ENCODE results near the gene CYB561D2.

CYB561D2 gene

DNA sequence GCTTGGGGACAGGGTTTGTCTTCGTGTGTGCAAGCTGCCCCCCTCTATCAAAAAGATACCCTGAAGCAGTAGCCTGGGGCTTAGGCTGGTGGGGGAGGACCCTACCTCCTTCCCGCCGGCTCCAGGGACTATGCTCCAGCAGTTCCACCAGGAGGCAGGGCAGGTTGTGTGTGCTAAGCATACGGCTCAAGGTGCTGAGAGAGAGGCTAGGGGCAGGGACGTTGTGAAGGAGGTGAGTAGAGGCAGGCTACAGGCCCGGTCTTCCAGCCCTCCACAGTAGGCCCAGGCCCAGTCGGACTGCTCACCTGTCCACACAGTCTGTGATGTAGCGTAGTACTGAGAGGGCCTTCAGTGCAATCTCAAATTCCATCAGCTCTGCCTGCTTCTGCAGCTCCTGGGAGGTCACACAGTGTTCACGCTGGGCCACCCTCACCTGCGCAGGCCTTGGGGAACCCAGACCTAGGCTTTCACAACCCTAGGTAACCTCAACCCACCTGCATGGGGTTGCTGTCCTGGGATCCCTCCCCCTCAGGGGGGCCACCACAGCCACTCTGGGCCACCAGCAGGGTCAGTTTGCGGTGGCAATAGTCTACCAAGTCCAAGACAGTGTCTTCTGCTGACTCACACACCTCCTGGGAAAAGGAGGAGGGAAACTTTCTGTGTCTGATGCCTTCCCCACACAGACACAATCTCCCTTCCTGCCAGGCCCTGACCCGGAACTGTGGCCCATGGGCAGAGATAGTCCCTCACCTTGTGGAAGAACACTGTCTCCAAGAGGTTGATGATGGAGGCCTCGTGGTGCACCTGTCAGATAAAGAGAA is 7.6 kb upstream of the CYB561D2 start:
- no peak for FAIRE-seq

DNA sequence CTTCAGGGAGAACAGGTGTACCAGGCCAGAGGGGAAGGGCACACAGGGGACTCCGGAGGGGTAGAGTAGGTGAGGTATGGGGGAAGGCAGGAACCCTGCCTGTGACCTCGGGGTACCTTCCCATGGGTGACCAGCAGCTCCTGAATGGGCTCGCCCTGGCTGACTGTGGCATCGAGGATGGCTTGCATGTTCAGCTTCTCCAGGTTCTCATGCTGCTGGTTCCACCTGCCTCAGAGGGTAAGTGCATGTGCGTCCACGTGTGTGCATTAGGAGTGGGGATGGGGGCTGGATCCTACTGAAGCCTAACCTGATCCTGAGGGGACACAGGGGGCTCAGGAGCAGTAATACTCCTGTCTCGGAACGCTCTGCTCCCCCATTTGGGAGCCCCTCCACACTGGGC is 5.7 kb upstream of the CYB561D2 start:
- FAIRE-seq: no peak

DNA sequence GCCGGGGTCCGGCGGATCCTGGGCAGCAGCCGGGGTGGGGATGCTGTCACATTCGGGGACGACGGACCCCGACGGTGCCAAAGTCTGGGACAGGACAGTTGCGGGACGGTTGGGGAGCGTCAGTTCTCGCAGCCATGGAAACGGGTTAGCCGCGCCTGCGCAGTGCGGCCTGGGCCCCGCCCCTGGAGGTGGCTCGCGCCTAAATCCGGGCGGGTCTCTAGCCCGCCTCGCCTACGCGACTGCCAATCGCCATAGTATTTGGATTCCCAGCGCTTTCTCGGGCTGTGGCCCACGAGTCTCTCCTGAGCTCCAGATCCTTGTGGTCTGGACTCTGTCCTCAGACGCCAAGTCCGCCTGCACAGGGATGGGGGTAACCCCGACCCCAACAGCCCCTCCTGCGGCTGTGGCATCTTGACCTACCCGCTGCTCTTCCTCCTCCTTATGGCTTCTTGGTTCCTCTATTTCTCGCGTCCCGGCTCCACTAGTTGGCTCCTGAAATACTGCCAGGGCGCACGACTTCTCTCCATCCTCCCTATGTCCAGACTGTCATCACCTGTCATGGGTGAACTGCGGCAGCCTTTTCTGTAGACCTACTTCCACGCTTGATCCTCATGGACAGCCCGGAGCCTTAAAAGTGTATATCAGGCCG is 5.0 kb upstream of the CYB561D2 start, which contains the start of gene ZMYND10:
Gene ZMYND10, minus strand, starts transcription at position 147 of the 649 bp plus-strand sequence. CDS start 153 bp downstream, outside the sequence.
- FAIRE-seq: no peak

DNA sequence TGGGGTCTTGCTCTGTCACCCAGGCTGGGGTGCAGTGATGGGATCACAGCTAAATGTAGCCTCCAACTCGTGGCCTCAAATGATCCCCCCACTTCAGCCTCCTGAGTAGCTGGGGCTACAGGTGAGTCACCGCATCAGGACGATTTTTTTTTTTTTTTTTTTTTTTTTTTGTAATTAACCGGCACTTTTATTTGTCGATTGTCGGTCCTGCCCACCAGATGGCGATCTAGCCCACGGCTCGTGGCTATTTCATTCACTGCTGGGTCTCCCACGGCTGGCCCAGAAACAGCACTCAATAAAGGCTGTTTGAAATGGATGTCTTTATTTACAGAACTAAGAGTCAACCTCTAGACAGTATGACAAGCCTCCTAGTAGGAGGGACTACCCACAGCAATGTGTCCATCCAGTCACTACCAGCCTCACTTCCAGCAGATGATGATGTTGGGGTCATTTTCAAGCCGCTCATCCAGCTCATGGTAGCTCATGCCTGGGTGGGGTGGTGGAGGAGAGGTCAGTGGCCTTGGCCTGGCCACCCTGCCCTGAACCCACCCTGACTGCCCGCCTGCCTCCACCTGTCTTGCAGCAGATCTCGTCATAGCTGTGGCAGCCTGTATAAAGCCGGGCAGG is 3.4 kb upstream of the CYB561D2 start:
- peak; percentile 86 for FAIRE-seq

DNA sequence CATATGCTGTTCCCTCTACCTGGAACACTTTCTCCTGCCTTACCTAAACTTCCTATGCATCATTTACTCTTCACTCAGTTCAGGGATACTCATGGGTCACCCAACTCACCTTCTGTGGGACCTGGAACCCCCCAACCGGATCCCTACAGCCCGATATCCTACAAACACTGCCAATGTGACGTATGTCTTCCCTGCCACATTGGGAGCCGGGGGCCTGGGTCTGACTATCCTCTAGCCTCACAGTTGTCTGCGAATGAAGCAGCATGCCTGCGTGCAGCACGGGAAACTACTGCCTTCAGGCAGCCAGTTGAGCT is 492 bp upstream of the CYB561D2 start:
- no peak for FAIRE-seq

DNA sequence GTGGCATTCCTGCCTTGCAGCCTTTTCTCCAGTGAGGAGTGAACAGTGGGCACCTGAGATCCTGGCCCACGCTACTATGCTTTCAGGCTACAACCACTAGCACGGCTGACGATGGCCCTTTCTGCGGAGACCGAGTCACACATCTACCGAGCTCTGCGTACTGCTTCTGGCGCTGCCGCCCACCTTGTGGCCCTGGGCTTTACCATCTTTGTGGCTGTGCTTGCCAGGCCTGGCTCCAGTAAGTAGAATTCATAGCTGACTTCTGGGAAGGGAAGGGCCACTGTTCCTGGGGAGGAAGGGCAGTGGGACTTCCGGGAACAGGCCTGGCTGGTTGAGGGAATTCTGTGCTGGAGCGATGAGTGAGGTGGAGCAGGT is 648 bp downstream of the CYB561D2 start:
- FAIRE-seq: no peak

DNA sequence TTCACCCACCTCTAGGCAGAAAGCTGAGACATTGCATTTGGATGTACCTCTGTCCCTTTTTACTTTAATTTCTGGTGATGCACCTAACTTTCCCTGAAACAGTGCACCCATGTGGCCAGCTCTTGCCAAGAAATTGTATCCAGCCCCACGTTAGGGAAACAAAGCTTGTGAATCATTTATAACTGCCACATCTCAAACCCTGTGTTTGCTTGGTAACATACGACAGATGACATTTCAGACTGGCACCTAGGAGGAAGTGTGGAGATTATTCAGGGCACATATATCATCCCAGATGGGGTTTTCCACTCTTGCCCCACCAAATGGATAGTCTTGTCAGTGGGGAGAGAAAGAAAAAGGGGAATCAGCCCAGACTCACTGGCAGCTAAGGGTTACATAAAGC is 2.1 kb downstream of the CYB561D2 start:
- FAIRE-seq: no peak

DNA sequence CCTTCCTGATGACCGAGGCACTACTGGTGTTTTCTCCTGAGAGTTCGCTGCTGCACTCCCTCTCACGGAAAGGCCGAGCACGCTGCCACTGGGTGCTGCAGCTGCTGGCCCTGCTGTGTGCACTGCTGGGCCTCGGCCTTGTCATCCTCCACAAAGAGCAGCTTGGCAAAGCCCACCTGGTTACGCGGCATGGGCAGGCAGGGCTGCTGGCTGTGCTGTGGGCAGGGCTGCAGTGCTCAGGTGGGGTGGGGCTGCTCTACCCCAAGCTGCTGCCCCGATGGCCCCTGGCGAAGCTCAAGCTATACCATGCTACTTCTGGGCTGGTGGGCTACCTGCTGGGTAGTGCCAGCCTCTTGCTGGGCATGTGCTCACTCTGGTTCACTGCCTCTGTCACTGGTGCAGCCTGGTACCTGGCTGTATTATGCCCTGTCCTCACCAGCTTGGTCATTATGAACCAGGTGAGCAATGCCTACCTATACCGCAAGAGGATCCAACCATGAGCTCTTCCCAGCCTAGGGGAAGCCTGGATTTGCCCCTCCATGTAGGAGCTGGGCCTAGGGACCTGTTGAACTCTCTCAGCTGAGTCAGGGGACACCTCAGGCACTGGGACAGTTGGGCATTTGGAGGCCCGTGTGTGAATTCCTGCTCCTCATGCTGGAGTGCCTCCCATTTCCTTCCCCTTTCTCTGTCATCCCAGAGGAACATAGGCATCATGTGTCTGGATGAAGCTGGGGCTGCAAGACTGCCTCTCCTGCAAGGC is 2.8 kb downstream of the CYB561D2 start:
- FAIRE-seq: no peak

DNA sequence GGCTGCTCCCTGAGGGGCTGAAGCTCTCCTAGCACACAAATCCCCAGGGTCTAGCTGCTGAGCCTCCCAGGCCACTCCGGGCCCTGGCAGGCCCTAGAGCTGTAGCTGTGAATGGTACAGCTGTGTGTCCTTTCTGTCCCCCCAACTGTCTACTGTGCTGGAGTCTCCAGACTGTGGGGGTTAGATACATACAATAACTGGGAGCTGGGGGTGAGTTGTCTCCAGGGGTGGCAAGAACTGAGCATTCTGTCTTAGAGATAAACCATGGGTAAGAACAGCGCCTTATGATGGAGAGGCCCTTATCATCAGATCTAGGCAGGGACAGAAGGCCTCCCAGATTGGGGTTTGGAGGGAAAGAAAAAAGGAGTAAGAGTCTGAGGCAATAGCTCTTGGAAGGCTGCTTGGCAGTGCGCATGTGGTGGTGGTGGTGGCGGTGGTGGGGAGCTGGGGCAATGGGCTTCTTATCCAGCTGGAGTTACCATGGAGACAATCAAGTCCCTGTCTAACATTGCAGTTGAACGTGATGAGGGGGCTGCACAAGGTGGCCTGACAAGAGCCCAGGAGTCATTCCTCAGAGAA is 3.6 kb downstream of the CYB561D2 start:
- FAIRE-seq: no peak

DNA sequence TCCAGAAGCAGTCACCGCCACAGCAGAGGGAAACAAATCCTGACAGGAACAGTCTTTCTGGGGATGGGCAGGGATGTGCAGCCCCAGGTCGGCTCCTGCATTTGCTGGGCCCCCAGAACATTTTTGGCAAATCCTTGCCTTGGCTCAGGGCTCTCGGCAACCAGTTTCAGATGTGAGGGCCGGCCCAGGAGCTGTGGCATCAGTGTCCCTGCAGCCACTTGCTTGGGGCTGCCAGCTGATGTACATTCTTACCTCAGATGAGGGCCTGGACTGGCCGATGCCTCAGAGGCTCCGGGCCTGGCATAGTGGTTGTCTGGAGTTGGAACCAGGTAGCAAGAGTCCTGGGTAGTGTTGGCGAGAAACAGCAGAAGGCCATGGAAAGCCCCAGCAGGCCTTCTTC is 4.2 kb downstream of the CYB561D2 start:
- no peak for FAIRE-seq

DNA sequence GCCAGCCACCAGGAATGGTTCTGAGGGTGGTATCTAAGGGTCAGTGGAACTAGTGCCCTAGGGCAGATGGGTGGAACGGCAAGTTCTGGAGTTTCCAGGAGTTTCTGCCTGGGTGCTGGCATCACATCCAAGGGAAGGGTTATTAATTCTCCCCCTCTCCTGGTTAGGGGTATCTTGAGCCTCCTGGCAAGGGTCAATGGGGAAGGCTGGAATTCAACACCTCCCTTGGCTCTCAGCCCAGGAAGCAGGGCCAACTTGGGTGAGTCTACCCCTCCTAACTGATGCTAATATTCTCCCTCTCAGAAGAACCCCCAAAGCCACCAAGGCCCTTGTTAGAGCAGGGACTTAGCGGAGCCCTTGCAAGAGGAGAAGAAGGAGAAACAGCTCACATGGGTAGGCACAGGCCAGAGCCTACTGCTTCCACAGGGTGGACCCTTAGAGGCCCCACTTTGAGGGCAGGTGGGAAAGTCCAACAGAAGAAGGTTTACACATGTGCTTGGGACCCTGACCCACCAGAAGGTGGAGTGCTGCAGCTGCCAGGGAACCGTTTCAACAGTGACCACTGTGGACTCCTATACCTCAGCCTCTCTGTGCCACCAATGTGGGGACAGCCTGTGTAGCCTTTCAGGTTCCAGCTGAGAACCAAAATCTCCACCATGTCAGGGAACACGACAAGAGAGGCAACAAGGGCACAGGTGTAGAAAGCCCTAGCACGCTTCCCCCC is 5.3 kb downstream of the CYB561D2 start:
- FAIRE-seq: no peak

DNA sequence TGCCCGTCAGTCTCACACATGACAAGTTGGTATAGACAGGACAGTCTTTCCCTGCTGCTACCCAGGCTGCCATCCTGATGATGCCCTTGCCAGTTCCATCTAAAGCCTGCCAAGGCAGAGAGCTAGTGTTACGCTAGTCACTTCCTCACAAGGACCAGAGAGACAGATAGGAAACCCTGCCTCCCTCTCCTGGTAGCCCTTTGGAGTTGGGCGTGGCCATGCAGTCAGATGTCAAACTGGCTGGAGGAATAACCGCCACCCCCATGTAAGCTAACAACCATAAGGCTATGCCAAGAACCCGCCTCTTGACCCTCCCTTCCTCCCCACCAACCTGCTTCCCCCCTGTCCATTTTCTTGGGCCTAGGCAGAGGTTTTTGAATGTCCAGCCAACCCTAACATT is 5.9 kb downstream of the CYB561D2 start:
- FAIRE-seq: no peak

DNA sequence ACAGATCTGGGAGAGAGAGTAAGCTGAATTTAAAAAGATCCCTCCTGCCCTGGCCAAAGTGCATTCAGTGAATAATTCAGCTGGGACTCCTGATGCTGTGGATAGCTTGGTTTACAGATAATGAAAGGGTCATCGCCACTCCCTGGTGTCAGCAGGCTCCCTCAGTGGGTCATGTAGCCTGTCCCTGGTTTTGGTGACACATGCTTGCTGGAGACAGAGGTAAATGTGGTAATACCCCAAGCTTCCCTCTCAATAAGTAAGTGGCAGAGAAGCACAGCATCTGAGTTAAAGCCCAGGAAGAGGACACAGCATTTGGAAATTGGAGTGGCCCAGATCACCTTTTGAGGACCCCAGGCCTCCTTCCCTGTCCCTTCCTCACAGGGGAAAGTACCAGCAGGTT is 6.8 kb downstream of the CYB561D2 start:
- no peak for FAIRE-seq

DNA sequence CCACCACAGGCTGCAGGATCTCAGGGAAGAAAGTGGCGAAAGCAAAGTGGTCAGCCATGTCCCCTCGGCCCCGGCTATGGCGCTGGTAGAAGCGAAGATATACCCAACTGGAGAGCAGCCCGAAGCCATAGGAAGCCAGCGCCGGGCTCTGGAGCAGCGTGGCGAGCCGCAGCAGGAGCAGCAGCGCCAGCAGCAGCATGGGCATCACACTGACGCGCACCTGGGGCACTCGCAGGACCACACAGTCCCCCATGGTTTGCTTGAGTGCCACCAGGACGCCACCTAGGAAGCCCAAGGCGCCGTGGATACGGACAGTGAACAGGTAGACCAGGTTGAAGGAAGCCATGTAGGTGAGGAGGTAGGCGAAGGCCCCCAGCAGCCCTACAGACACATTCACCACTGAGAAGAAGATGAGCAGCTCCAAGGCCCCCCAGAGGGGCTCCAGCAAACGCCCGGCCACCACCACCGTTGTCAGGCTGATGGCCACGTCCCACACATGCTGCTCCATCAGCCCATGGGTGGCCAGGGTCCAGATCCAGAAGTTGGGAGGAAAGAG is 7.8 kb downstream of the CYB561D2 start:
- FAIRE-seq: no peak

DNA sequence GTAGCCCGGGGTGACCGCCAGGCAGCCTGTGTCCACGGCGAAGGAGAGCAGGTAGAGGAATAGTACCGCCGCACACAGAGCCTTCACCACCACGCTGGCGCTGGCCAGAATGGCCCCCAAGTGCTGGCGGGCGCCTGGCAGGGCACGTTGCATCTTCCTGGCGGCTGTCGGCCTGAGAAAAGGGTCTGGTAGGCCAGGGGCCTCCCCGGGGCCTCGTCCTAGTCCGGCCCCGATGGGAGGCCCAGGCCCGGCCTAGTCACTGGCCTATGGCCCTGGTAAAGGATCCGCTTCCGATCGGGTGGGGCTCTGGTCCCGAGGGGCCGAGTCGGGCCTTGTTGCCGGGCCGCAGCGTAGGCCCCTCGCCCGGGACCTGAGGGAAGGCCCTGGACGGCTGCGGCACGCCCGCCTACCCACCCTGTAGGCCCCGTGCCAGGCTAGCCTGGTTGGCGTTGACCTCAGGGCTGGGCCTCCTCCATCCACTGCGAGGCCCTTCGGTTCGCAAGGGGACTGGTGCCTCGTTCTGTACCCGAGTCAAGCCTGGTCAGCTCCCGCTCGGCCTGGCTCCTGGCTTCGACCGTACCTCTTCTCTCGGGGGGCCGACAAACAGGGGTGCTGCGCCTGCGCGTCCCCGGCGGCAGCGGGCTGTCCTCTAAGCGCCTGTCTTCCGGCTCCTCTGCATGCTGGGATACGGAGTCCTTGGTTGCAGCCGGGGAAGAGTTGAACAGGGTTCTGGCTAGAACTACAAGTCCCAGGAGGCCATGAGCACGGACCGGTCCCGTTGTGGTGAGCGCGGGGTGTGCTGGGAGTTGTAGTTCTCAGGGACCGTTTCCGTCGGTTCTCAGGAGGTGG is 8.5 kb downstream of the CYB561D2 start, which contains the start of gene TMEM115:
Gene TMEM115, minus strand, starts transcription at position 611 of the 849 bp plus-strand sequence. Its CDS starts 458 bp downstream, at position 153.
- peak; percentile 93 for FAIRE-seq

DNA sequence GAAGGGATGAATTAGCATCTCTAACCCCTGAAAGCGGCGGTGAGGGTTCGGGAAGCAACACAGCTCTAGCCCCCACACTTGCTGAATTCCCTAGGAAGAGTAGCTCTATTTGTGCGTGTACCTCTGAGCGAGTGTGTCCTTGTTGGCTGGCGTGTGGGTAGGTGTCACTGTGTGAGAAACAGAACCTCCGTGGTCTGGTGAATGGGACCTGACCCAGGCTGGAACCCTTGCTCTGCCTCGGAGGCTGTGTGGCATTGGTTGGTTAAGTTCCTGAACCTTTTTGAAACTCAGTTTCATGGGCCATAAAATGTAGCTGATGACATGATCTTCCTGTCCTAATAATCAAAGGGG is 9.1 kb downstream of the CYB561D2 start:
- FAIRE-seq: no peak

DNA sequence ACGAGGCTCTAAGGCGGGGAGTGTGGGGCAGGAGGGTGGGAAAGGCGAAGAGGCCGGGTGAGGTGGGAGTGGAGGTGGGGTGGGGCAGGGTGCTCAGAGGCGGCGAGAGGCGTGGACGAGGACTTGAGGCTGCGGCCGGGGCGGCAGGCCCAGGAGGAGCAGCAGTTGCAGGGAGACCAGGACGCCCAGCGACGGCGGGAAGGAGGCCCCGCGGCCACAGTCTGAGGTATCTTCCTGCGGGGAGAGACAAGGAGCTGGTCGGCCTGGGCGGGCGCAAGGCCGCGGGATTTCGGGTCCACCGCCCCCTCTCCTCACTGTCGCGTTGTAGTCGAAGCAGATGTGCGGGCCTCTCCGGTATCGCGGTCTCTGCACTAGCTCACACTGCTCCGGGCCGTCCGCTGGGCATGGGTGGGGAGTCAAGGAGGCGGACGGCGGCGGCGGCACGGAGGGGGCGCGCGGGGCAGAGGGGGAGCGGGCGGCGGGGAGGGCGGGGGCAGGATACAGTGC is 14.0 kb downstream of the CYB561D2 start:
- FAIRE-seq: no peak

DNA sequence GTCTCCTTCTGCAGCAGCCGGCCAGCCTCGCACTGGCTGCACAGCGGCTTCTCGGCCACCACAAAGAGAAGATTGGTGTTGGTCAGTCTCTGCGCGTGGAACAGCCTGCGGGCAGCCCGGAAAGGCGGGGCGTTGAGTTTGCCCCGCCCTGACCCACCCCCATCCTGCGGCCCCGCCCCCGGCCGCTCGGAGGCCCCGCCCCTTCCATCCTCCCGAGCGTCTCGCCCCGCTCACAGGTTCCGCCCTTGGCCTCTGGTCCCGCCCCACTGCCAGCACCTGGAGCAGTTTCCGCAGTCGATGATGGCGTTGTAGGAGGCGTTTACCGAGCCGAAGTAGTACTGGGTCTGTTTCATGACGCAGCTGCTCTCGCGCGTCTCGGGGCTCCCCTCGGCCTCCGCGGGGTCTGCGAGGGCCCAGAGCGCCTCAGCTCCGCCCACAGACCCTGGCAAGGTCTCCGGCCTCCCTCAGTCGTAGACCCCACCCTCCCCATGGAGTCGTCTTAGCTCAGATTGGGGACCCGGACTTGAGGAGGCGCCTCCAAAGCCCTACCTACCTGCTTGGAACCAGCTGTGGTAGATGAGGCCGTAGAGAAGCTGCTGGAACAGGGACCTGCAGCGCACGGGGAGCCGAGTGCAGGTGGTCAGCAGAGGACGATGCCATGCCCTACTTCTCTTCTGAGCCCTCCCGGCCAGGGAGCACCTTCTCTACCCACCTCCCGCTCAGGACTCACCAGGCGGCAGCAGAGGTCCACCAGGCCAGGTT is 14.6 kb downstream of the CYB561D2 start:
- FAIRE-seq: no peak

DNA sequence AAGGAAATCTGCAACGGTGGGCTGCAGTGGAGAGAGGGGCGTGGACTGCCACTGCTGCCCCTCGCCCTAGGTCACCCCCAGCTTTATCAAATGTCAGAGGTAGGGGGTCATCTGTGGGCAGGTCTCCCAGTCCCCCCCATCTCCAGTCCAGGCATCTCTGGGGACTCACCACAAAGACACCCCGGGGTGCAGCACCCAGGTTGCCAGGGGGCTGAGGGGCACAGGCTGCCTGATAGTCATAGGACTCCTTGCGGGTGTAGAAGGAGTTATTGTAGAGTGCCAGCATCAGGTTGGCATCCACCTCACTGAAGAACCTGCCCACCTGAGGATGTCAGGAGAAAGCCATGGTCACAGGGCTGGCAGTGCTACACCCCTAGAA is 15.2 kb downstream of the CYB561D2 start:
- FAIRE-seq: no peak

All from islet of Langerhans (tissue), 1 donor.